Spleen (tissue), 7 donors: ENCODE results near the gene C16orf54.

Experiments
- CTCF ChIP-seq, 11 experiments: fragments of 200-600 bp in 7 of 11; fragments of 450-650 bp in 4 of 11; sonication (generic) in 4 of 11; IDR thresholded peaks in 8 of 11; conservative IDR thresholded peaks in 3 of 11; 1 replicate in 7 of 11; 2 replicates in 4 of 11; pipeline versions ENCODE4 v1.4.0 to v1.8.0; 2016 to 2021; ENCODE audit warnings: antibody characterized with exemption in 11 of 11, inconsistent platforms in 4 of 11, mild to moderate bottlenecking in 1 of 11
- POLR2A ChIP-seq, 3 donors: fragments of 450-650 bp; IDR thresholded peaks; one replicate each; pipeline ENCODE4 v1.5.1; 2017; ENCODE audit warnings: antibody characterized with exemption in 3 of 3, mild to moderate bottlenecking in 1 of 3
- donor health status: DM: no; HTN: no; CAD: no; lungs with moderate emphysema.
- donor health status: DM: no; HTN: no; CAD: no.
- donor health status: DM: no; HTN: no; CAD: no.

- TF ChIP-seq CTCF (IDR thresholded peaks at IDR 0.05 in 8 of 11, conservative IDR thresholded peaks at IDR 0.05 in 3 of 11) (no peak), POLR2A (IDR thresholded peaks at IDR 0.05) (no peak)
These were observed 16.1 kb upstream of the C16orf54 start for GRCh38 chr16:29761882-29762281.
